DOHH2 (cell line): ENCODE measurements around the gene HCN3.

Source experiments
- CTCF ChIP-seq: fragments of 200-600 bp; sonication (generic); IDR thresholded peaks from one replicate; pipeline ENCODE4 v1.5.1; 2014; ENCODE audit warnings: antibody characterized with exemption, mild to moderate bottlenecking, low read depth, low read length; ENCODE audit not compliant: poor library complexity, severe bottlenecking
- EZH2phosphoT487 ChIP-seq: fragments of 200-600 bp; sonication (generic); IDR thresholded peaks from 2 replicates; pipeline ENCODE4 v1.6.1; 2017; ENCODE audit warnings: borderline replicate concordance, mild to moderate bottlenecking, antibody characterized with exemption, low read length, moderate library complexity, mixed read lengths

- TF ChIP-seq CTCF (no peak), EZH2phosphoT487 (no peak)
Measured at GRCh38 chr1:155304558-155305063, 27.3 kb downstream of the HCN3 start.
